NCI-H128 (cell line): ENCODE measurements around the gene ABHD8.
A peak's percentile ranks its signal among the peaks of the same experiment; 100 is the strongest.

Source experiments
- DNase-seq: peaks from one replicate; lab custom pipeline; 2025; ENCODE audit not compliant: unreplicated experiment; lab: John Stamatoyannopoulos, UW

Gene ABHD8

DNA sequence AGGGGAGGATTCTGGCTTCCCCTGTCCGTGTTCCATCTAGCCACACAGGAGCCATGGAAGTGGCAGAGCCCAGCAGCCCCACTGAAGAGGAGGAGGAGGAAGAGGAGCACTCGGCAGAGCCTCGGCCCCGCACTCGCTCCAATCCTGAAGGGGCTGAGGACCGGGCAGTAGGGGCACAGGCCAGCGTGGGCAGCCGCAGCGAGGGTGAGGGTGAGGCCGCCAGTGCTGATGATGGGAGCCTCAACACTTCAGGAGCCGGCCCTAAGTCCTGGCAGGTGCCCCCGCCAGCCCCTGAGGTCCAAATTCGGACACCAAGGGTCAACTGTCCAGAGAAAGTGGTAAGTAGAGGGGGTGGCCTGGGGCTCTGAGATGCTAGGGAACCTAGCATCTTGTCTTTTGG lies 34.5 kb downstream of the ABHD8 start:
- DNase-seq, result no peak

DNA sequence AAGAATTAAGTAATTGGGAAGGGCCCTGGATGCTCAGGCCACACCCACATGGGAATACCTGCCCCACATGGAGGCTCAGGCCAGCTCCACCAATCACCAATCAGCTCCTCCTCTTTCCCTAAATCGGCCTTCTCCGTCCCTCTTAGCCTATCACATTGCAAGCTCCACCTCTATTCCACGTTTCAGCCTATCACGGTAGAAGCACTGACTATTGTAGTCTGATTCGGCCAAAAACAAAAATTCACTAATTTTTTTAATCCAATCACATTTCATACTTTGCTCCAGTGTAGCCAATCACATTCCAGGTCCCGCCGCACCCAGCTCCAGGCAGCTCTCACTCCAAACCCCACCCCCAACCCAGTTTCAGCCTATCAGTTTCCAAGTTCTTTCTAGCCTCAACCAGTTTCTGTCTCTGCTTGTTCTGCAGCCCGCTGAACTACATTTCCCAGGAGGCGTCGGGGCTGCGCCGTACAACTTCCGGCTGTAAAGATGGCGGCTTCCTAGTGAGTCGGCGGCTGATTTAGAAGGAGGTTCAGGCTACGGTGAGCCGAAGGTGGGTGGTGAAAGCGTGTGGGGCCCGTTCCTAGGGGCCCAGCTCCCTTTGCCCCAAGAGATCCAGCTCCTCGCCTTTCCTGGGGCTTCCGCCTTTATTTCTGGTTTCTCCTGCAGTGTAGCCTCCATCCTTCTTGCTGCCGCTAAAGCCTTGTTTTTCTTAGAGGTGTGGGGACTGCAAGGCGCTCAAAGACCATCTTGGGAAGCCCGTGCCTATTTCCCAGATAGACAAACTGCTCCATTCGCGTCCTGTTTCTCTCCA lies 36.0 kb downstream of the ABHD8 start, which contains the start of gene BABAM1:
Gene BABAM1 (plus strand): TSS at position 469 of the 814 bp plus-strand sequence. CDS start 1,364 bp downstream, outside the sequence.
- DNase-seq, result peak; percentile 79

DNA sequence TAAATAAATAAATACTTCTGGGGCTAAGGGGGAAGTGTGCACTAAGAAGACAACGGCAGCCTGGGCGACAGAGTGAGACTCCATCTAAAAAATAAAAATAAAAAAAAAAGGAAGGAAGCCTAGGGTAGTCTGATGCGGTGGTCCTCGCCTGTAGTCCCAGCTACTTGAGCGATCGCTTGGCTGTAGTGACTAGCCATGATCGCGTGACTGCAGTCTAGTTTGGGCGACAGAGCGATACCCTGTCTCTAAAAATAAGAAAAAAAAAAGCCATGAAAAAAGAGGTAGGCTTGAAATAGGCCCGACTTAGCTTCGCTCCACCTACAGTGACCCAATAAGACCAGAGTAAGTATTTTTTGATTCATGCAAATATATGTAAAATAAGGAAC lies 36.6 kb downstream of the ABHD8 start:
- no peak for DNase-seq

DNA sequence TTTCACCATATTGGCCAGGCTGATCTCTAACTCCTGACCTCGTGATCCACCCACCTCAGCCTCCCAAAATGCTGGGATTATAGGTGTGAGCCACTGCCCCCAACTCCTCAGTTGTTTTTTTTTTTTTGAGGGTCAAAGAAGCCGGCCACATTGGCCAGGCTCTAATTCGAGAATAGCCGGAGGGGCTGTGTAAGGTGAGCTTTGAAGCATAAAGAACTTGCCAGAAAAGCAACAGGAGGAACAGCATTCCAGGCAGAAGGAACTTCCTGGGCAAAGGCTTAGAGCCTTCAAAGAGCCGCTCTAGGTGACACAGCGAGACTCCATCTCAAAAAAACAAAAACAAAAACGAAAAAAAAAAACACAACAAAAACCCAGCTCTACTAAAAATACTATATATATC lies 37.2 kb downstream of the ABHD8 start:
- DNase-seq, result no peak

DNA sequence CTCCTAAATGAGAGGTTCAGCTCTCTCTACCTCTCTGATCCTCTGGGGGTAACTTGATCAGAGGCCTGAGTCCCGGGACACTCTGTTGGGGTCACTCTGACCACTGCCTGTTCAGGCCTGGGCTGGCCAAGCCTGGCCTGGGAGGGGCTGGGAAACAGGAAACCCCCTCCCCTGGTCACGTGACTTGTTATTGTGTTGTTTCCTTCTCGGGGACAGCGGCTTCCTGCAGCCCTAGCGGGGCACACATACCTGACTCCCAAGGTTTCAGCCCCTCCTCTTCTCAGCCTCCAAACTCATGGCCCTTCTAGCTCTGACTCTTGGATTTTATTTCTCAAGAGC lies 38.6 kb downstream of the ABHD8 start, which contains the start of gene USHBP1:
Gene USHBP1 (minus strand): TSS at position 105 of the 339 bp plus-strand sequence. CDS start 446 bp downstream, outside the sequence.
- no peak for DNase-seq

DNA sequence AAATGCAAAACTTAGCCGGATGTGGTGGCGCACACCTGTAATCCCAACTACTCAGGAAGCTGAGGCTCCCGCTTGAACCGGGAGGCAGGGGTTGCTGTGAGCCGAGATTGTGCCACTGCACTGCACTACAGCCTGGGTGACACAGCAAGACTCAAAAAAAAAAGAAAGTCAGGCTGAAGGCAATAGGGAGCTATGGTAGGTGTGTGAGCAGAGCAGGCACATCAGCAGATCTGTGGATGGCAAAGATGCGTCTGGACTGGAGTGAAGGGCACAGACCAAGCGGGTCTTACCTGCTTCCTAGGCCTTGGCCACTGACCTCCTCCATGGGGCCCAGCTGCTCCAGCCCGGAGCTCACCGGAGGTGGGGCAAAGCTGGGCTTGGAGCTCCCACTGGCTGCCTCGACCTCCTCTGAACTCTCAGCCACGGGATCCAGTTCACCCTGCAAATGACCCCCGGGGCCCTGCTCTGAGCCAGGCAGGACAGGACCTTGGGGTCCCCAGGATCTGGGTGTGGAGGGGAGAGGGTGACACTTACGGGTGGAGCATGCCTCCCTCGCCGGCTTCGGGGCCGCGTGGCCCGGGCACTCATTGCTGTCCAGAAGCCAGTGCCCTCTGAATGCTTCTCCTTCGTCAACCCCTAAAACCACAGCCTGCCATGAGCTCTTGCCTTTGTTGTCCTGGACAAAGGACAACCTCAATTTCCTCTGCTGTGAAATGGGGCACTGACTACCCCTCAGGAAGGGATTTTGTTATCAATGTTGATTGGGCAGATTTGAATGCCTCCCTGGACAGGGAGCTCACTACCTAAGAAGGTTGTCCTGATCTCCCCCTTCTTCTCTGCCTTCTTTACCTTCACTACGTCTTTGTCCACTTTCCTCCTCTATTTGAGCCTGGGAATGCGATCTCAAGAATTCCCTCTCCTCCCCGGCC lies 39.2 kb downstream of the ABHD8 start:
- no peak for DNase-seq

DNA sequence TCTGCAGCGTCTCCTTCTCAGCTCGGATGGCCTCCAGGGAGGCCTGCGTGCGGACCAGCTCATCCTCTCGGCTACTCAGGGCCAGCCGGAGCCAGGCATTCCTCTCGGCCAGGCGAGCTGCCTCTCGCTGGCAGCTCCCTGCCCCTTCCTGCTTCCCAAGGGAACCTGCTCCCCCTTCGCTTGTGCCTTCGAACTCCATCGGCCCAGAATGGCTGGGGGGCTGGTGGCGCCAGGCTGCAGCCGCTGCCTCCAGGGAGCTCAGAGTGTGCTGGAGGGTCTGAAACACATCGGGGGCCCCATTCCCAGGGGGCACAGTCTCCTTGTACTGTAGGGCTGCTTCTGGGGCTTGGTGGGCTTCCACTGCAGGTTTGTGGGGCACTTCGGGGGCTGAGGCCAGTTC lies 40.7 kb downstream of the ABHD8 start:
- DNase-seq, result no peak

DNA sequence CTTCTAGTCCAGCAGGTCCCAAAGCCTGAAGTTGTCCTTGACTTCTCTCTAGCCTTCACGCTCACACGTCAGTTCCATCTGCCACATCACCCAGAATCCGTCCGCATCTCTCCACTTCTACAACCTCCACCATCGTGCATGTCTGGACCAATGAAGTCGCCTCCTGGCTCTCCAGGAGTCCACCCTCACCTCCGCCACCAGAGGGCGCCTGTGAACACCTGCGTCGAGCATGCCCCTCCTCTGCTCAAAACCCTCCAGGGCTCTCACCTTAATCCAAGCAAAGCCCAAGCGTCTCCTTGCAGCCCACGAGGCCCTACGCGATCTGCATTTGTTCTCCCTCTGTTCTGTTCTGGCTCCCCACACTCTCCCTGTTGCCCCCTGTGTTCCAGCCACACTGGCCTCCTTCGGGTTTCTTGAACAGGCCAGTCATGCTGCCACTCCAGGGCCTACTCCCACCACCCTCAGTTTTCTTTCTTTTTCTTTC lies 42.3 kb downstream of the ABHD8 start:
- no peak for DNase-seq

DNA sequence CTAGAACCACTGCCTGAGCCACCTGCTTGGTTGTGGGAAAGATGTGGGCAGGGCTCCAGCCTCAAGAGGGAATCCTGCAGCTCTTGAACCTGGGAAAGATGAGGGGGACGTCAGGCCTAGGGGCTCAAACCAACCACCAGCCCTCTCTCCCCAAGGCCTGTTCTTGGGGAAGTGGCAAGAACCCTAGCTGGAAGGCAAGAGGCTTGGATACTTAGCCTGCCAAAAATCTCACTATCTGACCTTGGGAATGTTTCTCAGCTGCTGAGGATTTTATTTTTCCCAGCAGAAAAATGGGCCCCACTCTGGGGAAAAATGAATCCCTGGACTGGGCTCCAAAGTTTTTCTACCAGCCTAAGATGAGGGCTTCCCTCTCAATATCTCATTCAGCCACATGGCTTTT lies 43.3 kb downstream of the ABHD8 start:
- DNase-seq, result no peak

DNA sequence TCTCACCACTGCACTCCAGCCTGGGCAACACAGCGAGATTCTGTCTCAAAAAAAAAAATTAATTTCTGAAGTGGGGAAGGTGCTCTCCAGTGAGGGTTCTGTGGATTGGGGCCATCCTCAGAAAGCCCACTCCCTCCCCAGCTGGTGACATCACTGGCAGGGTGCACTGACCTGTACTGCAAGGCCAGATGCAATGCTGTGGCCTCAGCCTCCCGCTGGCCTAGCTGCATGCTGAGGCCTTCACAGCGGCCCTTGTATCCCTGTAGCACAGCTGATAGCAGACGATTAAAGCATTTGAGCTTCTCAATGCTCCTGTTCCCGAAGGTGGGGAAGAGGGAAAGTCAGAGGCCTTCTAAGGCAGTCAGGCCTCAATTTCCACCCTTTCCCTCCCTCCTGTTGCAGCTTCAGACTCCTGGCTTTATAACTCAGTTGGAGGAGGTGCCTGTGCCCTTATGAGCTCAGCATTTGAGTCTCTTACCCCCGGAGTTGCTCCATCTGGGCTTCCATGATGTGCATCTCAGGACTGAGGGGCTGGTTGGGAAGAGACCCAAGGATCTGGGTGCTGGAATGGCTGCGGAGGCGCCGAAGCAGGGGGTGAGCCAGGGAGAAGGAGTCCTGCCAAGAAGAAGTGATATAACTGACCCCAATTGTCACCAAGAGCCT lies 44.0 kb downstream of the ABHD8 start:
- DNase-seq, result no peak

DNA sequence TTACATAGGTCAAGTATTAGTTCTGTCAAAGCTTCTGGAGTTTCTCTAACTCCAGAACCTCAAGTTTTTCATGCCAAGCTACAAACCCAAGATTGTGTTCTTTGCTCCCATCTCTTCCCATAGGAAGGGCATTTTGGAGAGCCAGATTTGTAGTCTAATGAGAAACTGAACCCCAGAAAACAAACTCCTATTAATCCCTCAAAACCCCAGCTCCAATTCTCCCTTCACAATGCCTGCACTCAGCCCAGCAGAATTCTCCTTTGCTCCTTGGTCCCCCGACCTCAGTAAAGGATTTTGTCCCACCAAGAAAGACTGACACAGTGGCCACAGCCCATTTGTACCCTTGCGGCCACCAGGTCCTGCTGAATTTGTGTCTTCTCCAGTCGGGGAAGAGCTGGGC lies 47.1 kb downstream of the ABHD8 start:
- no peak for DNase-seq

DNA sequence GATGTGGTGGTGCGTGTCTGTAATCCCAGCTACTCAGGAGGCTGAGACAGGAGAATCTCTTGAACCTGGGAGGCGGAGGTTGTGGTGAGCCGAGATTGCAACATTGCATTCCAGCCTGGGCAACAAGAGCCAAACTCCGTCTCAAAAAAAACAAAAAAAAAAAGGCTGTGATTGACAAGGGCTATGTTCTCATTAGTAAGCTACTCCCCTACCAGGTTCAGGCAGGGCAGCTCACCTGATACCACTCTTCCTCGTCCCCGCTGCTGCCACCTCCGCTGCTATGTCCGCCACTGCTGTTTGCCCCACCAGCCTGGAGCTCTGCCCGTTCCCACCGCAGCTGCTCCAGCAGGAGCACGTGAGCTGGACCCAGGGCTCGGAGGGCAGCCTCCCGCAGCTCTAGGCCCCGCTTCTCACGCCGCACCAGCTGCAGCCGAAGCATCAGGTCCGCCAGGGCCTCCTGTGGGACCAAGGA lies 48.0 kb downstream of the ABHD8 start:
- DNase-seq, result no peak

DNA sequence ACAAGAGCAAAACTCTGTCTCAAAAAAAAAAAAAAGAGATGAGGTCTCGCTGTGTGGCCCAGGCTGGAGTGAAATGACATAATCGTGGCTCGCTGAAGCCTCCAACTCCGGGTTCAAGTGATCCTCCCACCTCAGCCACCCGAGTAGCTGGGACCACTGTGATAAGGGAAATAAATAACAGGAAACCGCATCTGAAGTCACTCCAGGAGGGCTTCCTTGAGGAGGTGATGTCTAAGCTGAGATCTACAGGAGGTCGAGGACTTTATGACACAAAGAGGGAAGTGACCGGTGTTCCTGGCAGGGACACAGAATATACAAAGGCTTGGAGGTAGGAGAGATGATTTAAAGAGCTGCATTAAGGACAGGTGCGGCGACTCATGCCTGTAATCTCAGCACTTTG lies 48.6 kb downstream of the ABHD8 start:
- no peak for DNase-seq

DNA sequence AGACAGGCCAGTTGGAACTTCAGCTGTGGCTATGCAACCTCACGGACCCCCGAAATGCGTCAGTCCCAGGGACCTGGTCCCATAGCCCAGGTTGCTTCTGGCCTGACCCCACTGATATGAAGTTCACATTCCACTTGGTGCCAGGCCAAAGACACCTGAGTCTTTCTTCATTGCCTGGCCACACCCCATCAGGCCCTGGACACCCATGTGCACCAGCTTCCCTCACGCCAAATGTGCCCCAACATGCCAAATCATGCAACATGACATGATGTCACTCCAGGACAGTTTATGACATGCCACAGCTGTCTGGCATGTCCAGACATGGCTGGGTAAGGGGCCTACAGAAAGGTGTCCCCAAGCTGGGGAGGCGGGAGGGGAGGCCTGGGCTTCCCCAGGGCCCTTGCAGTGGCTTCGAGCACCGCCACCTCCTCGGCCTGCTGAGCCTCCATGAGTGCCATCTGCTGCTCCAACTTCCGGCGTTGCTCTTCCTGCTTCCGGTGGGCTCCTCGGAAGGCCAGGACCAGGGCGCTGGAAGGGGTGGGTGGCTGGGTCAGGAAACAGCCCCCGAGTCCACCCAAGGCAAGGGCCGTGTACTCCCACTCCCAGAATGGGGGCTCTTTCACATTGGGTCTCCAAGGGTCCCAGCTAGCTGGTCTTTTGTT lies 53.2 kb downstream of the ABHD8 start:
- no peak for DNase-seq

DNA sequence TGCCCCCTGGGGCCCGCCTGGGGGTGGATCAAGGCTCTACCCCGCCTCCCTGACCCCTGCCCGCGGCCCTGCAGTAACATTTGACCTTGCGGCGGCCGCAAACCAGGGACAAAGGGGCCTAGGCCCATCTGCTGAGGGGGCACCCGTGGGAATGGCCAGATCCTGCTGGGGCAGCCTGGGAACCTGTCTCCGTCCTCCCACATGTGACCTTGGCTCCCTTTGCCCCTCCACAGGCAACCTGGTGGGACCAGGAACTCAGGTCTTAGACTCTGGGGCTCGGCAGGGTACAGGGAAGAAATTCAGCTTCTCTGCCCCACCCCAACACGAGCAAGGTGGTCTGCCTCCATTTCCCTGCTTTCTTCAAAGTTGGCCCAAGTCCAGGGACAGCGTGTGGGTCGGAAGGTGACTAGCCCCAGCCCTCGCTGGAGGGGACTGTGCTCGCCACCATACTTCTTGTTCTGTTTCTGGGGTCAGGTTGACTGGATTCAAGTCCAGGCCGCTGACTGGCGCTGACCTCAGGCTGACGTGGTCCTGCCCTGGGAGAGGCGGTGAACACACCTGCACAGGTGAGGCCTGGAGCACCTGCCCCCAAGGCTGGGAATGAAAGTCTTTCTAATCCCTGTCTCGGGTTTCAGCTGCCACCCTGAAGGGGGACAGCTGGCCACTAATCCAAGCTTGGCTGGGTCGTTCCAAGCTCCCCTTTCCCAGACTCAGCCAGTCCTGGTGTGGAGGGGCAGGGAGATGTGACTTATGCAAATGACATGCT lies 55.0 kb downstream of the ABHD8 start:
- DNase-seq, result no peak

DNA sequence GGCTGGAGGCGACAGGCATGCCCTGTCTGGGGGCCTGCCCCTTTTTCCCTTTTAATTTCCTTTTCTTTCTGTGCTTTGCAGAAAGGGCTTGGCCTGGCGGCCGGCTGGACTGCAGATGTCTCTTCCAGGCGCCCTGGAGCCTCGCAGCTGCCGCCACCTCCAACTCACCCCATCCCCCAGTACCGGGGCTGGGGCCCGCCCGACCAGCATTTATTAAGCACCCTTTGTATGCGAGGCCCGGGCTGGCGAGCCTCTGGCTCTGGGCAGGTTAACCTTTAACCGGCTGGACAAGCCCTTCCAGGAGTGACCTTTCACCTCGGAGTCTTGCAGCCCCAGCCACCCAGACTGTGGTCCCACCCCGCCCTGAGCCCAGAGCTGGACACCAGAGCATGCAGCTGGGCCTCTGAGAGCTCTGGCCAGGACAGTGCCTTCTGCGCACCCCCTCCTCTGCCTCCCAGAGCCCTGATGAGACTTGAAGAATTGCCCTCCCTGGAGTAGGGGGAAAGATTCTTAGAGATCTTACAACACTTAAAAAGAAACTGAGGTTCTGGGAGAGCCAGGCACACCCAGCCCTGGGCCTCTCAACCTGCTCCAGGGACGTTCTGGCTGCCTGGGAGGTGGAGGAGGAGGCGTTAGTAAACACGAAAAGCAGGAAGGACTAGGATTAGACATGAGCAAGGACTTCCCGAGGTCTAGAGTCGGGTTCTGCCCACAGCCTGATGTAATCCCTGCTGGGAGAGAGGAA lies 56.4 kb downstream of the ABHD8 start:
- no peak for DNase-seq

DNA sequence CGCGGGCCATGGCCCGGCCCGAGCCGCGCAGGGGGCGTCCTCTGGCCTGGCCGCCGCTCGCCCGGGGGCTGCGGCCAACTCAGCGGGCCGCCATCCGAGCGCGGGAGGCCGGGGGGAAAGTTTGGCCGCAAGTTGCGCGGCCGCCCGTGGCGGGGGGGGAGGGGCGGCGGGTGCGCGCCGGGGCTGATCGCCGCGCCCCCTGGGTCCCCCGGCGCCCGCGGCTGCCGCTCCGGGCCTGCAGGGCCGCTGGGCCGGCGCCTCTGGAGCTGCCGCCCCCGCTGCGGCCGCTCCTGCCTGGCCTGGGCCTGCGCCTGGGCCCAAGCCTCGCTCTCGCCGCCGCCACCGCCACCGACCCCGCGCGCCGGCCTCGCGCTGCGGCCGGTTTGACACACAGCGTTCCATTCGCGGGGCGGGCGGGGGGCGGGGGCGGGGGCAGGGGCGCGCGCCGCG lies 57.7 kb downstream of the ABHD8 start, which contains the start of gene NR2F6:
Gene NR2F6 (minus strand): TSS at position 385 of the 450 bp plus-strand sequence. CDS start 699 bp downstream, outside the sequence.
- DNase-seq, result no peak

DNA sequence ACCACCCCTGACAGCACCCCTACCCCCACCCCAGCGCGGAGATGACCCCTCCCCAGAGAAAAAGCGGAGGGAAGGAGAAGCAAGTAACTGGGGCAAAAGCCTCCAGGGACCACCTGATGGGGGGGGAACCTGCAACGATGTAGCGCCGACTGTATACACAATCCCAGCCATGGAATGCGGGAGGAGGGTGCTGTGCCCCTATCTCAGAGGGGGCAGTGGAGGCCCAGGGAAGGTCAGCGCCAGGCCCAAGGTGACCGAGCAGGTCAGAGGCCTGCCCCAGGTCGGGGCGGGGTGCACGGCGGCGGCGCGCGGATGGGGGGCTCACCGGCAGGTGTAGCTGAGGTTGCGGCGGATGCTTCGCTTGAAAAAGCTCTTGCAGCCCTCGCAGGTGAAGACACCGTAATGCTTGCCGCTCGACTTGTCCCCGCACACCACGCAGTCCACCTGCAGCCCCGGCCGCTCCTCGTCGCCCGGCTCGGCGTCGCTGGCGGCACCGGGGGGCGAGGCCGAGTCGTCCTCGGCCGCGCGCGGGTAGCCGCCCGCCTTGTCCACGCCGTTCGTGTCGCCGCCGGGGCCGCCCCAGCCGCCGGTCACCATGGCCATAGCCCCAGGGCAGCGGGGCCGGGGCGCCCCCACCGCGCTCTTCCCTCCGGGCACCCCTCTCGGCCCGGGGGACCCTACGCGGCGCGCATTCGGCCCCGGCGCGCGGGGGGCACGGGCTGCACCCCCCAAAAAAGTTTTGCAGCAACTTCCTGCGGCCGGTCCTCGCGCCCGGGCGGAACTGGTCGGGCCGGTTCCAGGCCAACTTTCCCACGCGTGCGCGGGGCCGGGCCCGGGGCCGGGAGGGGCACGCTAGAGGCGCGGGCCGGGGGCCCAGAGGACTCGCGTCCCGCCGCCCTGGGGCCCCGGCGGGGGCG lies 58.3 kb downstream of the ABHD8 start:
- no peak for DNase-seq
